ENCODE measurements around the gene AP1G2.

DNA sequence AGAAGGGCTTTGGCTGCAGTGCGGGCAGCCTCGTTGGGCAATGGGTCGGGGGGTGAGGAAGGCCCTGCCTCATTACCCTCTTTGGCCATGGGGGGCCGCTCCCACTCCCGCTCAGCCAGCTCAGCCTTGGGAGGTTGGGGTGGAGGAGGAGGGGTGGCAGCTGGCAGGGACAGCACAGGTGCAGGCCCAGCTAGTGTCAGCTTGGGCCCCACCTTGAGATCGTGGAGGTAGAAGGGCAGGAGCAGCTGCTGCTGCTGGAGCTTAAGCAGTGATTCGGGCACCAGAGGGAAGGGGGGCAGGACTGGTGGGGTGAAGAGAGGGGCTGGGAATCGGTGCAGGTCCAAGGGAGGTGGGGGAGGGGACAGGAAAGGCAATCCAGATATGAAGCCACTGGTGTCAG is 42.0 kb downstream of the AP1G2 start:
- TF ChIP-seq ZNF12 (CRISPR knock-in tag; IDR thresholded peaks at IDR 0.05), result no peak
- TF ChIP-seq HCFC1 (IDR thresholded peaks at IDR 0.05; ENCODE audit: low read depth, low read length), result no peak
- TF ChIP-seq BHLHE40 (IDR thresholded peaks at IDR 0.05; ENCODE audit: low read length), result no peak
- TF ChIP-seq, protein P1, sequence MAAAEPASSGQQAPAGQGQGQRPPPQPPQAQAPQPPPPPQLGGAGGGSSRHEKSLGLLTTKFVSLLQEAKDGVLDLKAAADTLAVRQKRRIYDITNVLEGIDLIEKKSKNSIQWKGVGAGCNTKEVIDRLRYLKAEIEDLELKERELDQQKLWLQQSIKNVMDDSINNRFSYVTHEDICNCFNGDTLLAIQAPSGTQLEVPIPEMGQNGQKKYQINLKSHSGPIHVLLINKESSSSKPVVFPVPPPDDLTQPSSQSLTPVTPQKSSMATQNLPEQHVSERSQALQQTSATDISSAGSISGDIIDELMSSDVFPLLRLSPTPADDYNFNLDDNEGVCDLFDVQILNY (CRISPR knock-in tag; conservative IDR thresholded peaks at IDR 0.05), result no peak
